ENCODE results near the gene P2RY8. TPM values are rescaled to one million over a fixed set of nuclear protein-coding genes. Genes with fewer than 3 reads are reported as not detected.

P2RY8 gene
- total RNA-seq, 1 donor from 2014 or later: not detected

DNA sequence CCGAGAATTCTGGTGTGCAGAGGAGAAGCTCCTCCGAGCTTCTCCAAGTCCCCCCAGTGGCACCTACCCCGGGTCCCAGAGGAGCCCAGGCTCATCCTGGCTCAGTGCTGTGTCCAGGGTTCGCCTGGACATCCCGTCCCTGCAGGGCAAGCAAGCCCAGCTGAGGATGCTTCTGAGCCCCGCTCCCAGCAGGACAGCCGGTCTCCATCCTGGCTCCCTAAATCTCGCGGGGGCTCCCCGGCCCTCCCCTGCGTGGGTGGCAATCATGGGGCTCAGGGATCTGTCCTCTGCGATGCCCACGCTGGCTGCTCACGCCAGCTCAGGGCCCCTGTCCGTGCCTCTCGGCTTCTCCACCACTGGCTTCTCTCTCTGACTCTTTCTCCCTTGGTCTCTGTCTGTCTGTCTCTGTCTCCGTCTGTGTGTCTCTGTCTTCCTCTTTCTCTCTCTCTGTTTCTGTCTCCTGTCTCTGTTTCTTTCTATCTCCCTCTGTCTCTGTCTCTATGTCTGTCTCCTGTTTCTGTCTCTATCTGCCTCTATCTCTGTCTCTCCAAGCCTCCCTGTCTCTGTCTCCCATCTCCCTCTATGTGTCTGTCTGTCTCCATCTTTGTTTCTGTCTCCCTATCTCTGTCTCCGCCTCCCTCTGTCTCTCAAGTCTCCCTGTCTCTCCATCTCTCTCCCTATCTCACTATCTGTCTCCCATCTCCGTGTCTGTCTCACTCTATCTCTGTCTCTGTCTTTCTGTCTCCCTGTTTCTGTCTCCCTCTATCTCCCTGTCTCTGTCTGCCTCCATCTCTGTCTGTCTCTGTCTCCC lies 117.2 kb downstream of the P2RY8 start:
- DNase-seq (ENCODE audit: low read depth): no peak

DNA sequence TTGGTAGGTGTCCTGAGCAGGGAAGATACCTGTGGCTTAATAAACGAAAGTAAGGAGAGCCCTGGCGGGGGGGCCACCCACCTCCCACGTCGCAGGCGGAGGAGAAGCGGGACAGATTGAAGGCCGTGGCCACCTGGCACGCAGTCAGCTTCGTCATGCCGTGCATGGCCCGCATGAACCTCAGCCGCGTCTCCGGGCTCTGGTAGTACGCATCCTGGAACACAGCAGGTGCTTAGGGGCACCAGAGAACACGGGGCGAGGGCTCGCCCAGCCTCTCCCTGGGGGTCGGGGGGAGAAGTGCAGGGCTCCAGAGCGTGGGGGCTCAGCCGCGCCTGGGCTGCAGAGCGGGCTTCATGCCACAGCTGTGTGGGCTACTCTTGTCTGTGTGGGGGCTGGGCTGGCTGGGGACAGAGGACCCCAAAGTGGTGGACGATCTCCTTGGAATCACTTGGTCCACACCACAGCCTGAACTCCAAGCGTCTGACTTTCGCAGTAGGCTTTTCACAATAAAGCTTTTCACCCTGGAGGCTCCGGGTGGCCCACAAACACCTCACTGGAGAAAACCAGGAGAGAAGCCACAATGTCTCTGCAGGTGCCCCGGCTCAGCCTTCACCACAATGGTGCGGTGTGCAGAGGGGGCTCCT lies 118.0 kb downstream of the P2RY8 start:
- DNase-seq (ENCODE audit: low read depth): no peak

- DNase-seq (ENCODE audit: low read depth): no peak
Measured at GRCh38 chrX:1417921-1418771, 118.8 kb downstream of the P2RY8 start.

- no peak for DNase-seq (ENCODE audit: low read depth)
Measured at GRCh38 chrX:1416965-1417760, 119.8 kb downstream of the P2RY8 start.

GRCh38 chrX:1416327-1416784 lies 120.6 kb downstream of the P2RY8 start:
- no peak for DNase-seq (ENCODE audit: low read depth)

Other genes with a start within 250 kb of the P2RY8 start
- gene IL3RA, start 200.4 kb downstream of the P2RY8 start, total RNA-seq: not detected in 2 replicates
- 219 and 244 TPM in 2 replicates for gene SLC25A6, start 145.1 kb downstream of the P2RY8 start, total RNA-seq
- gene ASMTL, start 84.3 kb downstream of the P2RY8 start, total RNA-seq: 15.8 and 18.8 TPM in 2 replicates
- gene AKAP17A, start 54.4 kb upstream of the P2RY8 start, total RNA-seq: 37.5 and 39.7 TPM in 2 replicates
- not detected in 2 replicates for gene ASMT, start 77.9 kb upstream of the P2RY8 start, total RNA-seq